Camera-type eye (tissue), 1 donor: ENCODE measurements around the gene CHST12. TPM values are rescaled to one million over a fixed set of nuclear protein-coding genes. Genes with fewer than 3 reads are reported as not detected.

Source experiments
- total RNA-seq: library from RNA; depleted of rRNA; stranded (reverse); fragments of >200 nt; gene quantifications from one replicate; pipeline ENCODE4 v1.2.3, GENCODE V29; 2014

CHST12 gene
- total RNA-seq, result 16.9 TPM

DNA sequence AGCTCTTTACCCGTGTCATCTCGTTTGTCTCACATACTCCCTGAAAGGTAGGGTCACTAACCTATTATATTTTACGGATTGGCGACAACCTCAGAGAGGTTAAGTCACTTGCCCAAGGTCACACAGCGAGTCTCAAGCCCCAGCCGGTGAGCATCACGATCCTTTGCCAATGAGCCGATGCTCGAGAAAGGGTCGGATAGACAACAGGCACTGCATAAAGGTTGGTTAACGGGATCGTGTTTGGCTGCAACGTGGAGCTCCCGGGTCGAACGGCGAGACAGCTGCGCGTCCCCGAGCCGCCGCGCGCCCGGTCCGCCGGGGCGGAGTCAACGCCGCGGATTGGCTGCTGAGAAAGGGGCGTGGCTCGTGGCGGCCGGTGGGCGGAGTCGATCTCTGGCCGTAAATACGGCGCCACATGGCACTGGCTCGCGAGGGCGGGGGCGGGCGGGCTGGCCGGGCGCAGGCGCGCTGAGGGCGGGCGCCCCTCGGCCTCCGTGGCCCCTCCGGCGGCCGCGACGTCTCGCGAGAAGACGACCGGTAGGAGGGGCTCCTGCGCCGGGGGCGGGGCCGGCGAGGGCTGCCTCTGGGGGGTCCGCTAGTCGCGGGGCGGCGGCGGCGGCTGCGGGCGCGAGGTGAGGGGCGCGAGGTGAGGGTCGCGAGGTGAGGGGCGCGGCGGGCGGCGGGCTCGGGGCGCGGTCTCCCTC lies at the start of gene CHST12:
Gene CHST12, plus strand, starts transcription at position 598 of the 704 bp plus-strand sequence. CDS start 29,029 bp downstream, outside the sequence.

DNA sequence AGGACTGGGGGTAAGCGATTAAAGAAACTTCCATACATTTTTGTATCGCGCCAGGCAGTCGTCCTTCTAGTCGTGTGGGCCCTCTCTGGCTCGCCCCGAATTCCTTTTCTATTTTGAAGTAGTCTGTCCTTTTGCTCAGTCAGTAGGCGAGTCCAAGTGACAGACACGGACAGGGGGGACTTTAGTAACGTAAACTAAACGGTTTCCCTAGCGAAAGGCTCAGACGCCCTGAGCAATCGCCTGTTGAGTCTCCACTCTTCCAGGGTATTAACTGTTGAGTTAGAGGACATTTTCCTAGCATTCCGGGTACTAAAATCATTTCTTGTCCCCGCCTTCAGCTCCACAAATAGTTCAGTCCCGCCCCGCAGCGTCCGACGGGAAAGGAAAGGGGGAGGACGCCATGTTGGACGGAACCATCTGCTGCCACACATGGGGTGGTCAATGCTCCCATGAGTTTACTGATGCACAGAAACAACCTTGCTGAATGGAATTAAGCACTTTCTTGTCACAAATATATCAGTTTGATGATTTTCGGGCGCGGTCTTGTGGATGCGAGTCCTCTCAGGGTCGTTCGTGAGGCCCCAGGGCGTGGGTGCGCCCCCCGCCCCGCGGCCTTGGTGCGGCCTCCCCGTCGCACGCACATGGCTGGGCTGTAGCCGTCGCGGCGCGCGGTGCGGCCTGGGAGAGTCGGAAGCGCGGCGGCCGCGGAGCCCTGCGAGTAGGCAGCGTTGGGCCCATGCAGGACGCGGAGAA lies 49.0 kb upstream of the CHST12 start, which contains the start of gene EIF3B:
Gene EIF3B, plus strand, starts transcription at position 642 of the 753 bp plus-strand sequence. Its CDS starts 95 bp downstream, at position 737.

GRCh38 chr7:2476298-2476697 lies 72.9 kb downstream of the CHST12 start, which contains the start of gene GRIFIN:
Gene GRIFIN, minus strand, starts transcription at chr7:2476398. Its CDS starts 15 bp downstream, at chr7:2476383.

Other genes with a start within 250 kb of the CHST12 start
- gene MAD1L1, start 170.7 kb upstream of the CHST12 start, total RNA-seq, result 43.6 TPM
- gene MRM2, start 161.4 kb upstream of the CHST12 start, total RNA-seq, result 22.0 TPM
- 16.6 TPM for gene NUDT1, start 161.4 kb upstream of the CHST12 start, total RNA-seq
- gene SNX8, start 89.2 kb upstream of the CHST12 start, total RNA-seq, result 31.0 TPM
- 116 TPM for gene EIF3B, start 48.8 kb upstream of the CHST12 start, total RNA-seq
- not detected for gene GRIFIN, start 72.8 kb downstream of the CHST12 start, total RNA-seq
- gene LFNG, start 116.2 kb downstream of the CHST12 start, total RNA-seq, result 42.2 TPM
- gene BRAT1, start 151.9 kb downstream of the CHST12 start, total RNA-seq, result 41.8 TPM
- gene IQCE, start 155.4 kb downstream of the CHST12 start, total RNA-seq, result 22.2 TPM
- gene TTYH3, start 228.4 kb downstream of the CHST12 start, total RNA-seq, result 87.3 TPM